Esophagus squamous epithelium (tissue), 4 donors: Measurements from ENCODE around the gene KLC1.

ENCODE experiments used
- POLR2A ChIP-seq, 4 donors: fragments of 450-650 bp; IDR thresholded peaks; one replicate each; pipeline ENCODE4 v1.6.1; 2017; ENCODE audit warnings: antibody characterized with exemption in 4 of 4, mild to moderate bottlenecking in 4 of 4, moderate library complexity in 3 of 4
- TF ChIP-seq, protein P1 (sequence below), 6 experiments: fragments of 450-650 bp in 4 of 6; fragments of 200-600 bp in 2 of 6; sonication (generic) in 2 of 6; IDR thresholded peaks; one replicate each; pipeline ENCODE4 v1.5.1; 2016 to 2019; ENCODE audit warnings: antibody characterized with exemption in 6 of 6, mild to moderate bottlenecking in 4 of 6, moderate library complexity in 4 of 6

DNA sequence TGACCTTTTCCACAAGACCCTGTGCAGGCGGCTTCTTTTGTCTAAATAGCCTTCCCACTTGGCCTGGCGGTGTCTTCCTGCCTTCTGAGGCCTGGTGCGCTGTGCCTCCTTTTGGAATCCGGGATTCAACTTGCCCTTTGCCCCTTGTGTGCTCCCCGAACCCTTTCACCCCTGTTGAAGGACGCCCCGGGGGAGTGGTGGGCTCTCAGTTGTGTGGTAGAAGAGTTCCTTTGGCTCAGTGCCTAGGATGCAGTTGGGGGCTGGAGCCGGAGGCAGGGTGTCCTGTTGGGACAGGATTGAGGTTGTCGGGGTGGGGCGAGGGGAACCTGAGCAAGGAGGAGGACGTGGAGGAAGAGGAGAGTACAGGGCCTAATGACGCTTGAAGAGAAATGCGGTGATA, 34.5 kb downstream of the KLC1 start:
- TF ChIP-seq, protein P1, sequence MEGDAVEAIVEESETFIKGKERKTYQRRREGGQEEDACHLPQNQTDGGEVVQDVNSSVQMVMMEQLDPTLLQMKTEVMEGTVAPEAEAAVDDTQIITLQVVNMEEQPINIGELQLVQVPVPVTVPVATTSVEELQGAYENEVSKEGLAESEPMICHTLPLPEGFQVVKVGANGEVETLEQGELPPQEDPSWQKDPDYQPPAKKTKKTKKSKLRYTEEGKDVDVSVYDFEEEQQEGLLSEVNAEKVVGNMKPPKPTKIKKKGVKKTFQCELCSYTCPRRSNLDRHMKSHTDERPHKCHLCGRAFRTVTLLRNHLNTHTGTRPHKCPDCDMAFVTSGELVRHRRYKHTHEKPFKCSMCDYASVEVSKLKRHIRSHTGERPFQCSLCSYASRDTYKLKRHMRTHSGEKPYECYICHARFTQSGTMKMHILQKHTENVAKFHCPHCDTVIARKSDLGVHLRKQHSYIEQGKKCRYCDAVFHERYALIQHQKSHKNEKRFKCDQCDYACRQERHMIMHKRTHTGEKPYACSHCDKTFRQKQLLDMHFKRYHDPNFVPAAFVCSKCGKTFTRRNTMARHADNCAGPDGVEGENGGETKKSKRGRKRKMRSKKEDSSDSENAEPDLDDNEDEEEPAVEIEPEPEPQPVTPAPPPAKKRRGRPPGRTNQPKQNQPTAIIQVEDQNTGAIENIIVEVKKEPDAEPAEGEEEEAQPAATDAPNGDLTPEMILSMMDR (IDR thresholded peaks at IDR 0.05): no peak
- TF ChIP-seq POLR2A (IDR thresholded peaks at IDR 0.05): no peak
